H1 (cell line): ENCODE data around the gene ANKFY1. TPM values are rescaled to one million over a fixed set of nuclear protein-coding genes. Genes with fewer than 3 reads are reported as not detected.

Experiments
- CTCF ChIA-PET: fragments of 300-600 bp; sonication (Branson Sonifier 250); formaldehyde crosslinking; loops from one replicate; lab custom pipeline; 2021; ENCODE audit not compliant: partially characterized antibody; lab: Charles Lee
- POLR2A ChIA-PET: fragments of 300-600 bp; sonication (Branson Sonifier 250); formaldehyde crosslinking; loops from one replicate; lab custom pipeline; 2021; ENCODE audit warnings: inconsistent platforms; ENCODE audit not compliant: partially characterized antibody; lab: Charles Lee
- DNase-seq, 2 experiments: peaks; one replicate each; pipeline versions ENCODE4 v3.0.0 to v3.0.0-alpha.2; 2010 to 2022; ENCODE audit warnings: low spot score in 2 of 2, low read depth in 1 of 2, mixed read lengths in 1 of 2
- FAIRE-seq: peaks from 2 replicates; lab custom pipeline; 2011; peaks lifted over from hg19 to GRCh38; lab: Jason Lieb, UNC
- H2AFZ ChIP-seq: 2 replicates; pipeline ENCODE4 v1.8.1; 2012; ENCODE audit warnings: low read length, inconsistent platforms
- H2AK5ac ChIP-seq: 2 replicates; pipeline ENCODE4 v1.6.1; 2013; ENCODE audit warnings: low read depth, low read length
- H2BK120ac ChIP-seq: replicated peaks from 2 replicates; pipeline ENCODE3; 2013; ENCODE audit warnings: low read depth, low read length, inconsistent platforms
- H2BK12ac ChIP-seq: 2 replicates; pipeline ENCODE4 v1.6.1; 2013; ENCODE audit warnings: low read depth, low read length
- H2BK15ac ChIP-seq: 2 replicates; pipeline ENCODE4 v1.6.1; 2013; ENCODE audit warnings: low read length
- H2BK20ac ChIP-seq: 2 replicates; pipeline ENCODE4 v1.6.1; 2013; ENCODE audit warnings: low read length
- H2BK5ac ChIP-seq: 2 replicates; pipeline ENCODE4 v1.6.1; 2013; ENCODE audit warnings: low read depth, low read length
- H3K14ac ChIP-seq: 2 replicates; pipeline ENCODE4 v1.6.1; 2013; ENCODE audit warnings: inconsistent platforms; ENCODE audit not compliant: insufficient read length
- H3K18ac ChIP-seq: 2 replicates; pipeline ENCODE4 v1.6.1; 2013; ENCODE audit warnings: low read length; ENCODE audit errors: extremely low read depth
- H3K23ac ChIP-seq: 2 replicates; pipeline ENCODE4 v1.6.1; 2013; ENCODE audit warnings: inconsistent platforms; ENCODE audit not compliant: insufficient read length
- H3K23me2 ChIP-seq: 2 replicates; pipeline ENCODE4 v1.6.1; 2013; ENCODE audit warnings: low read depth, low read length
- H3K27ac ChIP-seq: 2 replicates; pipeline ENCODE4 v1.6.1; 2011; ENCODE audit warnings: low read depth, low read length, inconsistent platforms
- H3K27me3 ChIP-seq, 4 experiments: replicated peaks in 1 of 4; 1 replicate in 1 of 4; 2 replicates in 3 of 4; pipeline versions ENCODE4 v1.6.1 to v1.8.1; 2011 to 2013; ENCODE audit warnings: low read length in 3 of 4, mild to moderate bottlenecking in 3 of 4, inconsistent platforms in 2 of 4, mixed read lengths in 2 of 4, moderate library complexity in 1 of 4; ENCODE audit not compliant: control insufficient read depth in 3 of 4, insufficient read depth in 3 of 4; ENCODE audit errors: extremely low read depth in 1 of 4
- H3K36me3 ChIP-seq, 4 experiments: 2 replicates each; pipeline versions ENCODE4 v1.6.1 to v1.8.1; 2011 to 2013; ENCODE audit warnings: mild to moderate bottlenecking in 4 of 4, low read length in 3 of 4, moderate library complexity in 2 of 4, control low read depth in 1 of 4, inconsistent platforms in 1 of 4; ENCODE audit not compliant: insufficient read depth in 4 of 4, control insufficient read depth in 2 of 4
- H3K4ac ChIP-seq: replicated peaks from 2 replicates; pipeline ENCODE3; 2013; ENCODE audit warnings: low read length, low read depth, mixed read lengths, inconsistent platforms; ENCODE audit not compliant: insufficient read length
- H3K4me1 ChIP-seq, 4 experiments: replicated peaks in 1 of 4; 1 replicate in 1 of 4; 2 replicates in 3 of 4; pipeline versions ENCODE4 v1.6.1 to v1.8.1; 2011 to 2013; ENCODE audit warnings: low read length in 3 of 4, inconsistent platforms in 2 of 4, mixed read lengths in 1 of 4; ENCODE audit not compliant: insufficient read depth in 4 of 4, control insufficient read depth in 3 of 4
- H3K4me2 ChIP-seq, 2 experiments: 2 replicates each; pipeline versions ENCODE4 v1.6.1 to v1.8.1; 2011 to 2013; ENCODE audit warnings: low read depth in 2 of 2, low read length in 2 of 2, control low read depth in 1 of 2, inconsistent platforms in 1 of 2, mild to moderate bottlenecking in 1 of 2; ENCODE audit not compliant: insufficient read depth in 1 of 2
- H3K4me3 ChIP-seq, 4 experiments: fragments of 200-600, 300-600 bp in 1 of 4; sonication (generic), shearing (Covaris generic), sonication (Bioruptor Twin) in 1 of 4; 2 replicates each; pipeline versions ENCODE4 v1.5.1 to v1.8.1; 2011 to 2016; ENCODE audit warnings: low read length in 4 of 4, low read depth in 3 of 4, control low read depth in 2 of 4, inconsistent platforms in 2 of 4, mild to moderate bottlenecking in 2 of 4, mixed read lengths in 1 of 4, moderate library complexity in 1 of 4; ENCODE audit not compliant: insufficient read depth in 2 of 4; ENCODE audit errors: extremely low read depth in 1 of 4
- H3K56ac ChIP-seq: replicated peaks from 2 replicates; pipeline ENCODE3; 2013; ENCODE audit warnings: low read depth, mild to moderate bottlenecking, mixed read lengths, low read length, inconsistent platforms; ENCODE audit not compliant: insufficient read length
- H3K79me1 ChIP-seq: 2 replicates; pipeline ENCODE4 v1.6.1; 2013; ENCODE audit warnings: low read depth, low read length, control low read depth
- H3K79me2 ChIP-seq, 2 experiments: 2 replicates each; pipeline versions ENCODE4 v1.6.1 to v1.8.1; 2012 to 2013; ENCODE audit warnings: low read length in 2 of 2, mild to moderate bottlenecking in 2 of 2, inconsistent platforms in 1 of 2; ENCODE audit not compliant: insufficient read depth in 2 of 2, control insufficient read depth in 1 of 2
- H3K9ac ChIP-seq, 4 experiments: replicated peaks in 1 of 4; 1 replicate in 1 of 4; 2 replicates in 3 of 4; pipeline versions ENCODE4 v1.6.1 to v1.8.1; 2011 to 2013; ENCODE audit warnings: low read depth in 3 of 4, low read length in 3 of 4, control low read depth in 2 of 4, mild to moderate bottlenecking in 2 of 4, moderate library complexity in 2 of 4, inconsistent platforms in 1 of 4; ENCODE audit errors: extremely low read depth in 1 of 4
- H3K9me3 ChIP-seq, 2 experiments: 2 replicates each; pipeline versions ENCODE4 v1.6.1 to v1.8.1; 2012 to 2013; ENCODE audit warnings: mild to moderate bottlenecking in 2 of 2, moderate library complexity in 2 of 2, control low read depth in 1 of 2, inconsistent platforms in 1 of 2, low read depth in 1 of 2, low read length in 1 of 2, mixed read lengths in 1 of 2; ENCODE audit not compliant: insufficient read depth in 2 of 2
- H4K20me1 ChIP-seq, 2 experiments: replicated peaks in 1 of 2; 2 replicates each; pipeline versions ENCODE3 to v1.8.1; 2011 to 2013; ENCODE audit warnings: inconsistent platforms in 2 of 2, low read length in 2 of 2, mild to moderate bottlenecking in 1 of 2; ENCODE audit not compliant: insufficient read depth in 2 of 2, control insufficient read depth in 1 of 2
- H4K5ac ChIP-seq: 2 replicates; pipeline ENCODE4 v1.6.1; 2013; ENCODE audit warnings: low read length, low read depth, mixed read lengths, inconsistent platforms; ENCODE audit not compliant: insufficient read length
- H4K8ac ChIP-seq: 2 replicates; pipeline ENCODE4 v1.8.0; 2013; ENCODE audit warnings: mild to moderate bottlenecking, moderate library complexity, low read length, inconsistent platforms; ENCODE audit not compliant: insufficient read depth; ENCODE audit errors: extremely low read depth
- H4K91ac ChIP-seq: replicated peaks from 2 replicates; pipeline ENCODE3; 2013; ENCODE audit warnings: low read length, mixed read lengths, inconsistent platforms; ENCODE audit not compliant: insufficient read length
- RXRA ChIP-seq: IDR thresholded peaks from 2 replicates; pipeline ENCODE4 v1.6.1; 2011; ENCODE audit warnings: low read depth, mild to moderate bottlenecking, low read length, moderate library complexity; ENCODE audit not compliant: insufficient read depth
- TBP ChIP-seq: IDR thresholded peaks from 2 replicates; pipeline ENCODE4 v1.6.1; 2011; ENCODE audit warnings: low read depth, low read length, improper control_type of control experiment
- WGBS, 2 experiments: shearing (Covaris generic) in 1 of 2; methylation state at CpG; one replicate each; pipeline versions ENCODE4 v1.1.6 to v1.1.7; 2013 to 2015; ENCODE audit warnings: low lambda C conversion rate in 2 of 2, mixed read lengths in 2 of 2, inconsistent platforms in 1 of 2, low coverage in 1 of 2, missing lambda C conversion rate in 1 of 2; ENCODE audit not compliant: insufficient replicate concordance in 2 of 2, insufficient coverage in 1 of 2, insufficient read length in 1 of 2; ENCODE audit errors: extremely low coverage in 1 of 2, missing lambda C conversion rate in 1 of 2; 5-methylcytosine and 5-hydroxymethylcytosine counted together
- polyA plus RNA-seq, 7 experiments: library from polyadenylated mRNA; depleted of rRNA in 3 of 7; stranded (reverse) in 5 of 7; unstranded in 2 of 7; fragments of >200 nt in 5 of 7; fragments of 200-250 nt in 2 of 7; gene quantifications; 1 replicate in 5 of 7; 2 replicates in 1 of 7; 4 replicates in 1 of 7; pipeline versions ENCODE4 v1.2.1 to v1.2.3, GENCODE V29; 2011 to 2013; ENCODE audit warnings: missing spikeins in 2 of 7, mixed read lengths in 2 of 7
- total RNA-seq: library from RNA; stranded (reverse); fragmentation: NEBNext Ultra II Directional; extraction: Animal tissue kit (Norgen Biotek cat#: 25700); gene quantifications from 2 replicates; pipeline ENCODE4 v1.2.1, GENCODE V29; 2021

The ANKFY1 gene
- total and polyA plus RNA-seq, 2 of the 8 experiments (the other 6 are each of a cell fraction or from before 2014, with no cell fraction given): 28.3 to 45.3 TPM

- no peak overlapping the region for H2BK20ac ChIP-seq
- H3K27me3 ChIP-seq: no peaks in the 10 kb centered on the region
- H3K27ac ChIP-seq: 0 out of 2 replicates have a peak overlapping the region, but pooled peaks have one; percentile 35
- H3K4ac ChIP-seq: no peak overlapping the region
- H3K9ac ChIP-seq: no peak overlapping the region
- peak overlapping the region; percentile 31; the same call in 1 of the 2 replicates for H2BK5ac ChIP-seq
- H3K79me2 ChIP-seq: no peaks in the 10 kb centered on the region; a peak in 1 of 4 replicates
- 84% methylated on average over 8 of the region's 8 CpGs; no CpG with 5 or more reads in 1 of the 2 experiments for WGBS, 2 experiments
- no peak overlapping the region for H4K91ac ChIP-seq
- H2BK12ac ChIP-seq: no peak overlapping the region
- no peak overlapping the region for H3K56ac ChIP-seq
- DNase-seq (no peak), FAIRE-seq (no peak)
- peaks cover 0 to 9% of the 10 kb centered on the region in 2 experiments for H4K20me1 ChIP-seq
- no peak overlapping the region; the same call in 1 of the 2 replicates for H3K18ac ChIP-seq
- ChIA-PET POLR2A (interaction anchor here (0.8 to 1.2 kb wide), 2 partner anchors 24 to 43 kb away, joined by 3 to 6 read pairs; partner anchors contain the start of genes CYB5D2 and ZZEF1), CTCF (interaction anchor here (0.6 to 2.1 kb wide), 6 partner anchors 14 to 234 kb away, joined by 3 to 9 read pairs (median 4); no protein-coding TSS in a partner anchor)
- no peak overlapping the region for H4K8ac ChIP-seq
- H2AK5ac ChIP-seq: no peak overlapping the region
- peaks cover 3 to 10% (median 7%) of the 10 kb centered on the region in 4 experiments for H3K4me1 ChIP-seq
- H3K4me2 ChIP-seq: no peak overlapping the region
- no peaks in the 10 kb centered on the region for H3K9me3 ChIP-seq
- H3K23me2 ChIP-seq: no peaks in the 10 kb centered on the region
- no peak overlapping the region for H3K23ac ChIP-seq
- H3K4me3 ChIP-seq: no peak overlapping the region
- no peak overlapping the region for H2BK15ac ChIP-seq
- H3K14ac ChIP-seq: no peak overlapping the region
- H3K79me1 ChIP-seq: no peaks in the 10 kb centered on the region; the same call in 1 of the 2 replicates
- H2BK120ac ChIP-seq: no peak overlapping the region
- H2AFZ ChIP-seq: no peak overlapping the region
- H3K36me3 ChIP-seq: peaks cover 20 to 66% (median 48%) of the 10 kb centered on the region in 4 experiments
- TF ChIP-seq RXRA (no peak), TBP (no peak)
- TF ChIP-seq, all 59 proteins: peak for 0
- no peak overlapping the region for H4K5ac ChIP-seq
Observed at GRCh38 chr17:4186357-4186881, 77.4 kb downstream of the ANKFY1 start.
